ENCODE data around the gene ITPR2.
A peak's percentile ranks its signal among the peaks of the same experiment; 100 is the strongest.

Gene ITPR2

GRCh38 chr12:26705851-26706250, 127.1 kb downstream of the ITPR2 start:
- H3K4me3 ChIP-seq (ENCODE audit: low read depth, low read length): no peak overlapping the region
- TF ChIP-seq CTCF (IDR thresholded peaks at IDR 0.05; ENCODE audit: borderline replicate concordance, insufficient read depth, low read depth, low read length): no peak

- no peak for TF ChIP-seq CTCF (IDR thresholded peaks at IDR 0.05; ENCODE audit: borderline replicate concordance, insufficient read depth, low read depth, low read length)
- no peak overlapping the region for H3K4me3 ChIP-seq (ENCODE audit: low read depth, low read length)
Measured at GRCh38 chr12:26704684-26705460, 128.1 kb downstream of the ITPR2 start.

- no peak overlapping the region for H3K4me3 ChIP-seq (ENCODE audit: low read depth, low read length)
- TF ChIP-seq CTCF (IDR thresholded peaks at IDR 0.05; ENCODE audit: borderline replicate concordance, insufficient read depth, low read depth, low read length): no peak
Measured at GRCh38 chr12:26704214-26704613, 128.8 kb downstream of the ITPR2 start.

GRCh38 chr12:26702741-26703140, 130.3 kb downstream of the ITPR2 start:
- no peak overlapping the region for H3K4me3 ChIP-seq (ENCODE audit: low read depth, low read length)
- no peak for TF ChIP-seq CTCF (IDR thresholded peaks at IDR 0.05; ENCODE audit: borderline replicate concordance, insufficient read depth, low read depth, low read length)

GRCh38 chr12:26701604-26702215, 131.3 kb downstream of the ITPR2 start:
- TF ChIP-seq CTCF (IDR thresholded peaks at IDR 0.05; ENCODE audit: borderline replicate concordance, insufficient read depth, low read depth, low read length): peak; percentile 15; the same call in 1 of the 2 replicates
- no peak overlapping the region for H3K4me3 ChIP-seq (ENCODE audit: low read depth, low read length)

- no peak for TF ChIP-seq CTCF (IDR thresholded peaks at IDR 0.05; ENCODE audit: borderline replicate concordance, insufficient read depth, low read depth, low read length)
- no peak overlapping the region for H3K4me3 ChIP-seq (ENCODE audit: low read depth, low read length)
Measured at GRCh38 chr12:26700430-26700829, 132.6 kb downstream of the ITPR2 start.

- no peak for TF ChIP-seq CTCF (IDR thresholded peaks at IDR 0.05; ENCODE audit: borderline replicate concordance, insufficient read depth, low read depth, low read length)
- no peak overlapping the region for H3K4me3 ChIP-seq (ENCODE audit: low read depth, low read length)
Measured at GRCh38 chr12:26699237-26699636, 133.8 kb downstream of the ITPR2 start.

All from GM12875 (cell line).